MM.1S (cell line): ENCODE results near the gene NNAT.
"Not testable (repeated sequence)": the region's sequence is repeated elsewhere in the genome, so short reads cannot be mapped to it uniquely, and the experiment has no call there.

Source experiments
- EZH2 ChIP-seq: fragments of 300-600 bp; sonication (generic); optimal IDR thresholded peaks from 2 replicates; pipeline ENCODE3; 2017; ENCODE audit warnings: low read depth, mild to moderate bottlenecking, antibody characterized with exemption, low read length, mixed read lengths
- EZH2phosphoT487 ChIP-seq: fragments of 300-600 bp; sonication (generic); IDR thresholded peaks from 2 replicates; pipeline ENCODE4 v1.6.1; 2018; ENCODE audit warnings: antibody characterized with exemption, low read length
- TF ChIP-seq, protein P1 (sequence below): fragments of 300-600 bp; sonication (generic); IDR thresholded peaks from 2 replicates; pipeline ENCODE4 v1.5.1; 2016; ENCODE audit warnings: antibody characterized with exemption, low read length, mixed read lengths

GRCh38 chr20:37540838-37541237 lies 19.8 kb downstream of the NNAT start:
- TF ChIP-seq, protein P1, sequence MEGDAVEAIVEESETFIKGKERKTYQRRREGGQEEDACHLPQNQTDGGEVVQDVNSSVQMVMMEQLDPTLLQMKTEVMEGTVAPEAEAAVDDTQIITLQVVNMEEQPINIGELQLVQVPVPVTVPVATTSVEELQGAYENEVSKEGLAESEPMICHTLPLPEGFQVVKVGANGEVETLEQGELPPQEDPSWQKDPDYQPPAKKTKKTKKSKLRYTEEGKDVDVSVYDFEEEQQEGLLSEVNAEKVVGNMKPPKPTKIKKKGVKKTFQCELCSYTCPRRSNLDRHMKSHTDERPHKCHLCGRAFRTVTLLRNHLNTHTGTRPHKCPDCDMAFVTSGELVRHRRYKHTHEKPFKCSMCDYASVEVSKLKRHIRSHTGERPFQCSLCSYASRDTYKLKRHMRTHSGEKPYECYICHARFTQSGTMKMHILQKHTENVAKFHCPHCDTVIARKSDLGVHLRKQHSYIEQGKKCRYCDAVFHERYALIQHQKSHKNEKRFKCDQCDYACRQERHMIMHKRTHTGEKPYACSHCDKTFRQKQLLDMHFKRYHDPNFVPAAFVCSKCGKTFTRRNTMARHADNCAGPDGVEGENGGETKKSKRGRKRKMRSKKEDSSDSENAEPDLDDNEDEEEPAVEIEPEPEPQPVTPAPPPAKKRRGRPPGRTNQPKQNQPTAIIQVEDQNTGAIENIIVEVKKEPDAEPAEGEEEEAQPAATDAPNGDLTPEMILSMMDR = not testable (repeated sequence)
- TF ChIP-seq EZH2phosphoT487, EZH2: not testable (repeated sequence)
